Ishikawa (cell line): ENCODE measurements around the gene USP37.
A peak's percentile ranks its signal among the peaks of the same experiment; 100 is the strongest.

Source experiments
- CEBPB ChIP-seq: IDR thresholded peaks from 2 replicates; pipeline ENCODE4 v1.6.1; 2012
- CREB1 ChIP-seq: IDR thresholded peaks from 2 replicates; pipeline ENCODE4 v1.6.1; 2012; ENCODE audit warnings: low read depth
- EGR1 ChIP-seq: IDR thresholded peaks from 2 replicates; pipeline ENCODE4 v1.6.1; 2012
- EP300 ChIP-seq: IDR thresholded peaks from 2 replicates; pipeline ENCODE4 v1.6.1; 2012; ENCODE audit warnings: borderline replicate concordance
- FOXM1 ChIP-seq: IDR thresholded peaks from 2 replicates; pipeline ENCODE4 v1.6.1; 2012; ENCODE audit warnings: low read depth, borderline replicate concordance
- MAX ChIP-seq: IDR thresholded peaks from 2 replicates; pipeline ENCODE4 v1.6.1; 2012
- NFIC ChIP-seq: IDR thresholded peaks from 2 replicates; pipeline ENCODE4 v1.6.1; 2012
- RAD21 ChIP-seq: IDR thresholded peaks from 2 replicates; pipeline ENCODE4 v1.6.1; 2012; ENCODE audit warnings: low read depth
- TAF1 ChIP-seq: IDR thresholded peaks from 2 replicates; pipeline ENCODE4 v1.6.1; 2012; ENCODE audit warnings: low read depth, mild to moderate bottlenecking
- TCF12 ChIP-seq: IDR thresholded peaks from 2 replicates; pipeline ENCODE4 v1.6.1; 2012; ENCODE audit warnings: low read depth
- TEAD4 ChIP-seq: IDR thresholded peaks from 2 replicates; pipeline ENCODE4 v1.6.1; 2012
- YY1 ChIP-seq: IDR thresholded peaks from 2 replicates; pipeline ENCODE4 v1.6.1; 2012; ENCODE audit warnings: low read depth
- ZBTB7A ChIP-seq: IDR thresholded peaks from 2 replicates; pipeline ENCODE4 v1.6.1; 2012; ENCODE audit warnings: low read depth
- TF ChIP-seq, protein P1 (sequence below): IDR thresholded peaks from 2 replicates; pipeline ENCODE4 v1.6.1; 2012; ENCODE audit warnings: low read depth, mild to moderate bottlenecking
- TF ChIP-seq, protein P2 (sequence below): IDR thresholded peaks from 2 replicates; pipeline ENCODE4 v1.6.1; 2012

The USP37 gene

DNA sequence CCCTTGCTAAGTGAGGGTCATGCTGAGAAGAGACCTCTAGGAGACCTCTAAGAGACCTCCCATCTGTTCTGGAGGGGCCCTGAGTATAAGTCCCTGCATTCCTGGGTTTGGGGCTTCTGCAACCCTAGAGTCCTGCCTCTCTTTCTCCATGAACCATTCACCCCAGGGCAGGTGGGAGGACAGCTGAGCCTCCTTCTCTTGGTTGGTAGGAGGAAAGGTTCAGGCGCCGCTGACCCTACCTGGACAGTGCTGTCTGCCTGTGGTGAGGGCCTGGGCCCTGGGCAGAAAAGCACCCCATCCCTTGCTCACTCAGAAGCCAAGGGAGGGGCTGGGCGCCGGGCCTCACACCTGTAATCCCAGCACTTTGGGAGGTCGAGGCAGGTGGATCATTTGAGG is 149.8 kb downstream of the USP37 start:
- no peak for TF ChIP-seq CREB1
- TF ChIP-seq ZBTB7A = no peak
- TF ChIP-seq TCF12 = no peak
- TF ChIP-seq RAD21 = no peak
- no peak for TF ChIP-seq TAF1

DNA sequence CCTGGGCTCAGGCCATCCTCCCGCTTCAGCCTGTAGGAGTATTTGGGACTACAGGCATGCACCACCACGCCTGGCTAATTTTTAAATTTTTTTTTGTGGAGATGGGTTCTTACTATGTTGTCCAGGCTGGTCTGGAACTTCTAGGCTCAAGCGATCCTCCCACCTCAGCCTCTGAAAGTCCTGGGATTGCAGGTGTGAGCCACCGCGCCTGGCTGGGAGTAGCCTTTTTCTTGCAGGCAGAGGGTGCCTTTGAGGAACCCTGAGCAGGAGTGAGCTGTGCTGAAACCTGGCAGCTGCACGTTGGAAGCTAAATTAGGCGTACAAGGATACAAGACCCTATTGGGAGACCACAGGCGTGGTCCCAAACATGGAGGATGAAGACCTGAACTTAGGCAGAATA is 160.4 kb downstream of the USP37 start:
- TF ChIP-seq RAD21 (no peak), TAF1 (no peak), EGR1 (no peak), FOXM1 (no peak), MAX (no peak), CREB1 (no peak), EP300 (no peak), TEAD4 (no peak), CEBPB (no peak), YY1 (no peak), TCF12 (no peak), NFIC (no peak), ZBTB7A (no peak)
- TF ChIP-seq, protein P1, sequence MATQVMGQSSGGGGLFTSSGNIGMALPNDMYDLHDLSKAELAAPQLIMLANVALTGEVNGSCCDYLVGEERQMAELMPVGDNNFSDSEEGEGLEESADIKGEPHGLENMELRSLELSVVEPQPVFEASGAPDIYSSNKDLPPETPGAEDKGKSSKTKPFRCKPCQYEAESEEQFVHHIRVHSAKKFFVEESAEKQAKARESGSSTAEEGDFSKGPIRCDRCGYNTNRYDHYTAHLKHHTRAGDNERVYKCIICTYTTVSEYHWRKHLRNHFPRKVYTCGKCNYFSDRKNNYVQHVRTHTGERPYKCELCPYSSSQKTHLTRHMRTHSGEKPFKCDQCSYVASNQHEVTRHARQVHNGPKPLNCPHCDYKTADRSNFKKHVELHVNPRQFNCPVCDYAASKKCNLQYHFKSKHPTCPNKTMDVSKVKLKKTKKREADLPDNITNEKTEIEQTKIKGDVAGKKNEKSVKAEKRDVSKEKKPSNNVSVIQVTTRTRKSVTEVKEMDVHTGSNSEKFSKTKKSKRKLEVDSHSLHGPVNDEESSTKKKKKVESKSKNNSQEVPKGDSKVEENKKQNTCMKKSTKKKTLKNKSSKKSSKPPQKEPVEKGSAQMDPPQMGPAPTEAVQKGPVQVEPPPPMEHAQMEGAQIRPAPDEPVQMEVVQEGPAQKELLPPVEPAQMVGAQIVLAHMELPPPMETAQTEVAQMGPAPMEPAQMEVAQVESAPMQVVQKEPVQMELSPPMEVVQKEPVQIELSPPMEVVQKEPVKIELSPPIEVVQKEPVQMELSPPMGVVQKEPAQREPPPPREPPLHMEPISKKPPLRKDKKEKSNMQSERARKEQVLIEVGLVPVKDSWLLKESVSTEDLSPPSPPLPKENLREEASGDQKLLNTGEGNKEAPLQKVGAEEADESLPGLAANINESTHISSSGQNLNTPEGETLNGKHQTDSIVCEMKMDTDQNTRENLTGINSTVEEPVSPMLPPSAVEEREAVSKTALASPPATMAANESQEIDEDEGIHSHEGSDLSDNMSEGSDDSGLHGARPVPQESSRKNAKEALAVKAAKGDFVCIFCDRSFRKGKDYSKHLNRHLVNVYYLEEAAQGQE = no peak
- TF ChIP-seq, protein P2, sequence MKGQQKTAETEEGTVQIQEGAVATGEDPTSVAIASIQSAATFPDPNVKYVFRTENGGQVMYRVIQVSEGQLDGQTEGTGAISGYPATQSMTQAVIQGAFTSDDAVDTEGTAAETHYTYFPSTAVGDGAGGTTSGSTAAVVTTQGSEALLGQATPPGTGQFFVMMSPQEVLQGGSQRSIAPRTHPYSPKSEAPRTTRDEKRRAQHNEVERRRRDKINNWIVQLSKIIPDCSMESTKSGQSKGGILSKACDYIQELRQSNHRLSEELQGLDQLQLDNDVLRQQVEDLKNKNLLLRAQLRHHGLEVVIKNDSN = no peak

DNA sequence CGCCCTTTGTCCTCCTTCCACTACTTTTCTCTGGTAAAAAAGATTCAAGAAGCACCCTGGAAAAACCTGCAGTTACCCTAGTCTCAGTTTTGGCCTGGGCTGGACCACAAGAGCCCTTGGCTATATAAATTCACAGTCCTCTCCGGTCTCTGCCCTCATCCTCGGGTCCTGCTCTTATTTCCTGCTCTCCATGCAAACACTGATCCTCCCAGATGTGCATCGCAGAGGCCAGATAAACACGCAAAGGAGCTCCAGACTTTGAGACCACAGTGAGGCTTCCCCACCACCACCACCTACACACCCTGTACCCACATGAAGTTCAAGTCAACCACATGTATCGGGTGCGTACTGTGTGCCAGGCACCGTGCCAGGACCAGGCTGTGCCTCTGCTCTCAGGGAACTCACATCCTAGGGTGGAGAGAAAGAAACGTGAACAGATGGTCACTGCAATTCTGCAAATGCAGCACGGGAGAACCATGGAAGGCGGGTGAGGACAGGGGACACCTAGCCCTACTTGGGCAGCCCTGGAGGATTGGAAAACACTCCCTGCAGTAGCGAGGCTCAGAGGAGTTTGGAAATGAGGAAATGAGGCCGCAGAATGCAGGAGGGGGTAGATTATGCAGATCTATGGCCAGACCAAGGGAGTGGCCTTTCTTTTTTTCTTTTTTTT is 161.1 kb downstream of the USP37 start:
- TF ChIP-seq ZBTB7A (no peak; the same call in 1 of the 2 replicates), CREB1 (no peak), EP300 (no peak), TCF12 (no peak), RAD21 (no peak), FOXM1 (no peak), MAX (peak; percentile 51), EGR1 (no peak), NFIC (peak; percentile 50), TAF1 (no peak), YY1 (no peak), TEAD4 (no peak), CEBPB (no peak)
- TF ChIP-seq, protein P1 = no peak

DNA sequence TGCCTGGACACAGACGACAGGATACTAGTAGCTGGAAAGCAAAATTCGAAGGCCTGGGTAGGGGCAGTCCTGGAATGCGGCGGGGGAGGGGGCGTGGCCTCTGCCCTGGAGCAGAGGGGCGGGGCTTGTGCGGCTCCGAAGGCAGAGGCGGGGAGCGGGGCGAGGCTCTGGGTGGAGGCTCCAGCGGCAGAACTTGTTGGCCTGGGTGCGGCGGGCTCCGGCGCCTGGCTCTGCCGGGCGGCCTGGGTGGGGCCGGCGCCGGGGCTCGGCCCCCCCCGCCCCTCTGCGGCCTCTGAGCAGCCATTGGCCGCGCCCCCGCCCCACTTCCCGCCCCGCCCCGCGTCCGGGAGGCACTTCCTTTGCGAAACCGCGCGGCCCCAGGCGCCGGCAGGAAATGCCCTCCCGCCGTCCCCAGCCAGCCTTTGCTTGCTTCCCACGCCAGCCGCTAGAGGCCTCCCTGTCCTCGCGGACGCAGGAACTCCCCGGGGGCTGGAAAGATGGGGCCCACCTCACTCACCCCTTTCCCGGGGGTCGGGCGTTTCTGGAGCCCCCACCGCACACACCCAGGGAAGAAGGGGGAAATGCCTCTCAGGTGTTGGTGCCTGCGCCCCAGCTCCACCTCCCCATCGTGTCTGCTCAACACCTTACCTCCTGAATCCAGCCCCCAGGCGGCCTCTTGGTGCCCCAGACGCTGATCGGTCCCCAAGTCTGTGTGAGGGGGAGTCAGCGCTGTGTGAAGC is 161.8 kb downstream of the USP37 start:
- TF ChIP-seq, protein P1 = no peak
- TF ChIP-seq TAF1 (peak; percentile 49; the same call in 1 of the 2 replicates), TCF12 (peak; percentile 27; the same call in 1 of the 2 replicates), NFIC (no peak), CEBPB (peak; percentile 15; the same call in 1 of the 2 replicates), ZBTB7A (peak; percentile 94), EP300 (no peak), MAX (peak; percentile 65), YY1 (0 out of 2 replicates have a peak, but pooled peaks have one; percentile 54), FOXM1 (no peak), CREB1 (no peak), EGR1 (no peak), RAD21 (peak; percentile 75), TEAD4 (peak; percentile 85)
- TF ChIP-seq, protein P2 = no peak
